SK-N-MC (cell line): ENCODE measurements around the gene GPC3.

Experiments
- EZH2 ChIP-seq: fragments of 200-600 bp; sonication (generic); IDR thresholded peaks from one replicate; pipeline ENCODE4 v1.6.1; 2017; ENCODE audit warnings: antibody characterized with exemption
- FOXP2 ChIP-seq: optimal IDR thresholded peaks from 2 replicates; pipeline ENCODE3; 2011; ENCODE audit warnings: mild to moderate bottlenecking, moderate library complexity; ENCODE audit not compliant: insufficient read depth; ENCODE audit errors: extremely low read length, control extremely low read depth
- POLR2AphosphoS5 ChIP-seq: IDR thresholded peaks from 2 replicates; pipeline ENCODE4 v1.6.1; 2012; ENCODE audit warnings: mild to moderate bottlenecking, low read depth, low read length, borderline replicate concordance

DNA sequence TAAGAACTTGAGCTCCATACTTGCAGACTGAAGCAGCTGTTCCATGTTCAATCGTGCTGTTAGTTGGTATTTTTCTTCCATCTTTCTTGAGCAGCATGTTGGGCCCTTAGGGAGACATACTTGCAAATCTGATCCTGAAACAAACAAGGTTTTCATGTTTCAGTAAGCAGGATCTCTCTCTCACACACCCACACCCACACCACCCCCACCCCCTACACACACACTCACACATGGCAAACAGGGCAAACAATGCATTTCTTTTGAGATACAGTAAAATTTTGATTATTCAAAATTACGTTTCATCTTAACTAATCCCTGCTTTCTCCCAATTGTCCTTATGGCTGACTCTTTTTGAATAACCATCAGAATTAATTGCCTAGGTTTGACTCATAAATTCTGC, 32.3 kb downstream of the GPC3 start:
- no peak for TF ChIP-seq EZH2
- TF ChIP-seq FOXP2: no peak
- TF ChIP-seq POLR2AphosphoS5: no peak
